ENCODE data around the gene ZNF462. TPM values are rescaled to one million over a fixed set of nuclear protein-coding genes. Genes with fewer than 3 reads are reported as not detected.

ZNF462 gene
- total RNA-seq, 1 experiment from 2014 or later, result 121 TPM

DNA sequence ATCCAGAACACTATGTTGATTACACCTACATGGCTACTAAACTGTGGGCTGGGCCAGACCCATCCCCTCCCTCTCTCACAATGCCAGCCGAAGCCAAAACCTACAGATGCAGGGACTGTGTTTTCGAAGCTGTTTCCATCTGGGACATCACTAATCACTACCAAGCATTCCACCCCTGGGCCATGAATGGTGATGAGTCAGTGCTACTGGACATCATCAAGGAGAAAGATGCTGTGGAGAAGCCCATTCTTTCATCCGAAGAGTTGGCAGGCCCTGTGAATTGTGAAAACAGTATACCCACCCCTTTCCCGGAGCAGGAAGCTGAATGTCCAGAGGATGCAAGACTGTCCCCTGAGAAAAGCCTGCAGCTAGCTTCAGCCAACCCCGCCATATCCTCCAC, 65.0 kb downstream of the ZNF462 start:
- DNase-seq (ENCODE audit: low spot score) (no peak), ATAC-seq (no peak)
- peaks cover 3% of the 10 kb centered on the region; the same call in 1 of the 2 replicates for H3K9me3 Mint-ChIP-seq
- ChIA-PET POLR2A (no interaction called here), CTCF (no interaction called here)
- no peaks in the 10 kb centered on the region for H3K27me3 Mint-ChIP-seq (ENCODE audit: low read depth)
- H3K36me3 Mint-ChIP-seq, result peaks cover 98% of the 10 kb centered on the region
- TF ChIP-seq MYBL2 (CRISPR knock-in tag; IDR thresholded peaks at IDR 0.05), result no peak
- TF ChIP-seq, protein P1, sequence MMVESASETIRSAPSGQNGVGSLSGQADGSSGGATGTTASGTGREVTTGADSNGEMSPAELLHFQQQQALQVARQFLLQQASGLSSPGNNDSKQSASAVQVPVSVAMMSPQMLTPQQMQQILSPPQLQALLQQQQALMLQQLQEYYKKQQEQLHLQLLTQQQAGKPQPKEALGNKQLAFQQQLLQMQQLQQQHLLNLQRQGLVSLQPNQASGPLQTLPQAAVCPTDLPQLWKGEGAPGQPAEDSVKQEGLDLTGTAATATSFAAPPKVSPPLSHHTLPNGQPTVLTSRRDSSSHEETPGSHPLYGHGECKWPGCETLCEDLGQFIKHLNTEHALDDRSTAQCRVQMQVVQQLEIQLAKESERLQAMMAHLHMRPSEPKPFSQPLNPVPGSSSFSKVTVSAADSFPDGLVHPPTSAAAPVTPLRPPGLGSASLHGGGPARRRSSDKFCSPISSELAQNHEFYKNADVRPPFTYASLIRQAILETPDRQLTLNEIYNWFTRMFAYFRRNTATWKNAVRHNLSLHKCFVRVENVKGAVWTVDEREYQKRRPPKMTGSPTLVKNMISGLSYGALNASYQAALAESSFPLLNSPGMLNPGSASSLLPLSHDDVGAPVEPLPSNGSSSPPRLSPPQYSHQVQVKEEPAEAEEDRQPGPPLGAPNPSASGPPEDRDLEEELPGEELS (CRISPR knock-in tag; IDR thresholded peaks at IDR 0.05), result no peak
- TF ChIP-seq, protein P2, sequence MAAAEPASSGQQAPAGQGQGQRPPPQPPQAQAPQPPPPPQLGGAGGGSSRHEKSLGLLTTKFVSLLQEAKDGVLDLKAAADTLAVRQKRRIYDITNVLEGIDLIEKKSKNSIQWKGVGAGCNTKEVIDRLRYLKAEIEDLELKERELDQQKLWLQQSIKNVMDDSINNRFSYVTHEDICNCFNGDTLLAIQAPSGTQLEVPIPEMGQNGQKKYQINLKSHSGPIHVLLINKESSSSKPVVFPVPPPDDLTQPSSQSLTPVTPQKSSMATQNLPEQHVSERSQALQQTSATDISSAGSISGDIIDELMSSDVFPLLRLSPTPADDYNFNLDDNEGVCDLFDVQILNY (CRISPR knock-in tag; IDR thresholded peaks at IDR 0.05), result no peak
- TF ChIP-seq, protein P3, sequence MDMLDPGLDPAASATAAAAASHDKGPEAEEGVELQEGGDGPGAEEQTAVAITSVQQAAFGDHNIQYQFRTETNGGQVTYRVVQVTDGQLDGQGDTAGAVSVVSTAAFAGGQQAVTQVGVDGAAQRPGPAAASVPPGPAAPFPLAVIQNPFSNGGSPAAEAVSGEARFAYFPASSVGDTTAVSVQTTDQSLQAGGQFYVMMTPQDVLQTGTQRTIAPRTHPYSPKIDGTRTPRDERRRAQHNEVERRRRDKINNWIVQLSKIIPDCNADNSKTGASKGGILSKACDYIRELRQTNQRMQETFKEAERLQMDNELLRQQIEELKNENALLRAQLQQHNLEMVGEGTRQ (CRISPR knock-in tag; IDR thresholded peaks at IDR 0.05), result no peak
- TF ChIP-seq OVOL2 (CRISPR knock-in tag; IDR thresholded peaks at IDR 0.05; ENCODE audit: borderline replicate concordance), result no peak
- TF ChIP-seq, protein P4, sequence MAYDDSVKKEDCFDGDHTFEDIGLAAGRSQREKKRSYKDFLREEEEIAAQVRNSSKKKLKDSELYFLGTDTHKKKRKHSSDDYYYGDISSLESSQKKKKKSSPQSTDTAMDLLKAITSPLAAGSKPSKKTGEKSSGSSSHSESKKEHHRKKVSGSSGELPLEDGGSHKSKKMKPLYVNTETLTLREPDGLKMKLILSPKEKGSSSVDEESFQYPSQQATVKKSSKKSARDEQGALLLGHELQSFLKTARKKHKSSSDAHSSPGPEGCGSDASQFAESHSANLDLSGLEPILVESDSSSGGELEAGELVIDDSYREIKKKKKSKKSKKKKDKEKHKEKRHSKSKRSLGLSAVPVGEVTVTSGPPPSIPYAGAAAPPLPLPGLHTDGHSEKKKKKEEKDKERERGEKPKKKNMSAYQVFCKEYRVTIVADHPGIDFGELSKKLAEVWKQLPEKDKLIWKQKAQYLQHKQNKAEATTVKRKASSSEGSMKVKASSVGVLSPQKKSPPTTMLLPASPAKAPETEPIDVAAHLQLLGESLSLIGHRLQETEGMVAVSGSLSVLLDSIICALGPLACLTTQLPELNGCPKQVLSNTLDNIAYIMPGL (CRISPR knock-in tag; IDR thresholded peaks at IDR 0.05), result no peak
- TF ChIP-seq, protein P5, sequence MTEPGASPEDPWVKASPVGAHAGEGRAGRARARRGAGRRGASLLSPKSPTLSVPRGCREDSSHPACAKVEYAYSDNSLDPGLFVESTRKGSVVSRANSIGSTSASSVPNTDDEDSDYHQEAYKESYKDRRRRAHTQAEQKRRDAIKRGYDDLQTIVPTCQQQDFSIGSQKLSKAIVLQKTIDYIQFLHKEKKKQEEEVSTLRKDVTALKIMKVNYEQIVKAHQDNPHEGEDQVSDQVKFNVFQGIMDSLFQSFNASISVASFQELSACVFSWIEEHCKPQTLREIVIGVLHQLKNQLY (CRISPR knock-in tag; IDR thresholded peaks at IDR 0.05), result no peak
- TF ChIP-seq ATF1 (CRISPR knock-in tag; IDR thresholded peaks at IDR 0.05), result no peak
- no peak overlapping the region for H3K4me3 Mint-ChIP-seq
- H3K4me1 Mint-ChIP-seq, result peaks cover 12% of the 10 kb centered on the region
- no peak overlapping the region for H3K27ac Mint-ChIP-seq

DNA sequence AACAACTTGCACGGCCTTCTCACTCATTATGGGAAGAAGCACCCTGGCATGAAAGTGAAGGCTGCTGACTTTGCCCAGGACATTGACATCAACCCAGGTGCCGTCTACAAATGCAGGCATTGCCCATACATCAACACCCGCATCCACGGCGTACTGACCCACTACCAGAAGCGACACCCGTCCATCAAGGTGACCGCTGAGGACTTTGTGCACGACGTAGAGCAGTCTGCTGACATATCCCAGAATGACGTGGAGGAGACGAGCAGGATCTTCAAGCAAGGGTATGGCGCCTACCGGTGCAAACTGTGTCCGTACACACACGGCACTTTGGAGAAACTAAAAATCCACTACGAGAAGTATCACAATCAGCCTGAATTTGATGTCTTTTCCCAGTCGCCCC, 65.4 kb downstream of the ZNF462 start:
- Mint-ChIP-seq H3K4me1 (peaks cover 16% of the 10 kb centered on the region), H3K9me3 (peaks cover 3% of the 10 kb centered on the region; the same call in 1 of the 2 replicates), H3K36me3 (peaks cover 96% of the 10 kb centered on the region), H3K27me3 (ENCODE audit: low read depth) (no peaks in the 10 kb centered on the region), H3K27ac (no peak overlapping the region), H3K4me3 (no peak overlapping the region)
- ATAC-seq (no peak), DNase-seq (ENCODE audit: low spot score) (no peak)
- ChIA-PET POLR2A (no interaction called here), CTCF (no interaction called here)
- TF ChIP-seq, protein P6, sequence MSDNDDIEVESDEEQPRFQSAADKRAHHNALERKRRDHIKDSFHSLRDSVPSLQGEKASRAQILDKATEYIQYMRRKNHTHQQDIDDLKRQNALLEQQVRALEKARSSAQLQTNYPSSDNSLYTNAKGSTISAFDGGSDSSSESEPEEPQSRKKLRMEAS (CRISPR knock-in tag; IDR thresholded peaks at IDR 0.05), result no peak
- no peak for TF ChIP-seq ZNF416 (CRISPR knock-in tag; IDR thresholded peaks at IDR 0.05)
- TF ChIP-seq SP1 (CRISPR knock-in tag; conservative IDR thresholded peaks at IDR 0.05), result no peak
- TF ChIP-seq, protein P7, sequence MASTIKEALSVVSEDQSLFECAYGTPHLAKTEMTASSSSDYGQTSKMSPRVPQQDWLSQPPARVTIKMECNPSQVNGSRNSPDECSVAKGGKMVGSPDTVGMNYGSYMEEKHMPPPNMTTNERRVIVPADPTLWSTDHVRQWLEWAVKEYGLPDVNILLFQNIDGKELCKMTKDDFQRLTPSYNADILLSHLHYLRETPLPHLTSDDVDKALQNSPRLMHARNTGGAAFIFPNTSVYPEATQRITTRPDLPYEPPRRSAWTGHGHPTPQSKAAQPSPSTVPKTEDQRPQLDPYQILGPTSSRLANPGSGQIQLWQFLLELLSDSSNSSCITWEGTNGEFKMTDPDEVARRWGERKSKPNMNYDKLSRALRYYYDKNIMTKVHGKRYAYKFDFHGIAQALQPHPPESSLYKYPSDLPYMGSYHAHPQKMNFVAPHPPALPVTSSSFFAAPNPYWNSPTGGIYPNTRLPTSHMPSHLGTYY (CRISPR knock-in tag; IDR thresholded peaks at IDR 0.05), result no peak
- TF ChIP-seq, protein P8, sequence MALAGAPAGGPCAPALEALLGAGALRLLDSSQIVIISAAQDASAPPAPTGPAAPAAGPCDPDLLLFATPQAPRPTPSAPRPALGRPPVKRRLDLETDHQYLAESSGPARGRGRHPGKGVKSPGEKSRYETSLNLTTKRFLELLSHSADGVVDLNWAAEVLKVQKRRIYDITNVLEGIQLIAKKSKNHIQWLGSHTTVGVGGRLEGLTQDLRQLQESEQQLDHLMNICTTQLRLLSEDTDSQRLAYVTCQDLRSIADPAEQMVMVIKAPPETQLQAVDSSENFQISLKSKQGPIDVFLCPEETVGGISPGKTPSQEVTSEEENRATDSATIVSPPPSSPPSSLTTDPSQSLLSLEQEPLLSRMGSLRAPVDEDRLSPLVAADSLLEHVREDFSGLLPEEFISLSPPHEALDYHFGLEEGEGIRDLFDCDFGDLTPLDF (CRISPR knock-in tag; IDR thresholded peaks at IDR 0.05), result no peak
- TF ChIP-seq TEAD1 (CRISPR knock-in tag; IDR thresholded peaks at IDR 0.05), result no peak
- no peak for TF ChIP-seq FOXJ3 (CRISPR knock-in tag; IDR thresholded peaks at IDR 0.05; ENCODE audit: borderline replicate concordance)
- no peak for TF ChIP-seq GTF2I (CRISPR knock-in tag; conservative IDR thresholded peaks at IDR 0.05)
- TF ChIP-seq, protein P9, sequence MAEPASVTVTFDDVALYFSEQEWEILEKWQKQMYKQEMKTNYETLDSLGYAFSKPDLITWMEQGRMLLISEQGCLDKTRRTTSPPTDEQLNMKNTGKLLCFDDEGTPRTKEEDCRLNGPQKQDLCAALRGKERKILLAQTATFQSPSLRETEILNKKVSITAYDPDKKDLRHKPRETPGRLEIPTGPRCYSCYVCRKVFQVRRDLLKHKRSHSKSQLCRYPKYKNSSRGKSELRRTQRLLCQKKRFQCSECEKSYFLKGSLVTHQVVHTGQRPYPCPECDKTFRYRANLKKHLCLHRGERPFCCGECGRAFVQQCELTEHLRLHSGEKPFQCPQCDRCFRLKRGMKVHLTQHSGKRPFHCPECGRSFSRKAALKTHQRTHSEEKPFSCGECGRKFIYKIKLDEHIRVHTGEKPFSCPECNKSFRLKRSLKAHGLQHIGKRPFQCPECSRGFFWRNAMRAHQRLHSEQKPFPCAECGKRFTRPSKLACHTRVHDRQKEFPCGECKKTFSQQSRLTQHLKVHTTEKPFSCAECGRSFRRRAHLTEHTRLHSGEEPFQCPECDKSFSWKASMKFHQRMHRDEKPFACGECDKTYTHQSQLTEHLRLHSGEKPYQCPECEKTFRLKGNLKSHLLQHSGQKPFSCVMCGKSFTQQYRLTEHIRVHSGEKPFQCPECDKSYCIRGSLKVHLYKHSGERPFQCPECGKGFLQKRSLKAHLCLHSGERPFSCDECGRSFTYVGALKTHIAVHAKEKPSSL (CRISPR knock-in tag; conservative IDR thresholded peaks at IDR 0.05), result no peak
- no peak for TF ChIP-seq TEAD4 (CRISPR knock-in tag; IDR thresholded peaks at IDR 0.05)
- TF ChIP-seq NR2C2 (CRISPR knock-in tag; IDR thresholded peaks at IDR 0.05), result no peak
- TF ChIP-seq, protein P10, sequence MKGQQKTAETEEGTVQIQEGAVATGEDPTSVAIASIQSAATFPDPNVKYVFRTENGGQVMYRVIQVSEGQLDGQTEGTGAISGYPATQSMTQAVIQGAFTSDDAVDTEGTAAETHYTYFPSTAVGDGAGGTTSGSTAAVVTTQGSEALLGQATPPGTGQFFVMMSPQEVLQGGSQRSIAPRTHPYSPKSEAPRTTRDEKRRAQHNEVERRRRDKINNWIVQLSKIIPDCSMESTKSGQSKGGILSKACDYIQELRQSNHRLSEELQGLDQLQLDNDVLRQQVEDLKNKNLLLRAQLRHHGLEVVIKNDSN (CRISPR knock-in tag; IDR thresholded peaks at IDR 0.05), result no peak
- TF ChIP-seq, protein P11, sequence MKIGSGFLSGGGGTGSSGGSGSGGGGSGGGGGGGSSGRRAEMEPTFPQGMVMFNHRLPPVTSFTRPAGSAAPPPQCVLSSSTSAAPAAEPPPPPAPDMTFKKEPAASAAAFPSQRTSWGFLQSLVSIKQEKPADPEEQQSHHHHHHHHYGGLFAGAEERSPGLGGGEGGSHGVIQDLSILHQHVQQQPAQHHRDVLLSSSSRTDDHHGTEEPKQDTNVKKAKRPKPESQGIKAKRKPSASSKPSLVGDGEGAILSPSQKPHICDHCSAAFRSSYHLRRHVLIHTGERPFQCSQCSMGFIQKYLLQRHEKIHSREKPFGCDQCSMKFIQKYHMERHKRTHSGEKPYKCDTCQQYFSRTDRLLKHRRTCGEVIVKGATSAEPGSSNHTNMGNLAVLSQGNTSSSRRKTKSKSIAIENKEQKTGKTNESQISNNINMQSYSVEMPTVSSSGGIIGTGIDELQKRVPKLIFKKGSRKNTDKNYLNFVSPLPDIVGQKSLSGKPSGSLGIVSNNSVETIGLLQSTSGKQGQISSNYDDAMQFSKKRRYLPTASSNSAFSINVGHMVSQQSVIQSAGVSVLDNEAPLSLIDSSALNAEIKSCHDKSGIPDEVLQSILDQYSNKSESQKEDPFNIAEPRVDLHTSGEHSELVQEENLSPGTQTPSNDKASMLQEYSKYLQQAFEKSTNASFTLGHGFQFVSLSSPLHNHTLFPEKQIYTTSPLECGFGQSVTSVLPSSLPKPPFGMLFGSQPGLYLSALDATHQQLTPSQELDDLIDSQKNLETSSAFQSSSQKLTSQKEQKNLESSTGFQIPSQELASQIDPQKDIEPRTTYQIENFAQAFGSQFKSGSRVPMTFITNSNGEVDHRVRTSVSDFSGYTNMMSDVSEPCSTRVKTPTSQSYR (CRISPR knock-in tag; IDR thresholded peaks at IDR 0.05), result no peak
